Upper lobe of right lung (tissue), 1 donor: ENCODE data around the gene TGFBR1. TPM values are rescaled to one million over a fixed set of nuclear protein-coding genes. Genes with fewer than 3 reads are reported as not detected.

Source experiments
- ATAC-seq: fragments of 200-7000 bp; cut with Tn5 transposase; one replicate; pipeline ENCODE4 v1.9.1; 2020; ENCODE audit warnings: mild to moderate bottlenecking, moderate library complexity
- DNase-seq: peaks from one replicate; pipeline ENCODE4 v3.0.0-alpha.2; 2020
- H3K27ac ChIP-seq: fragments of 200-600 bp; one replicate; pipeline ENCODE4 v1.8.0; 2022
- H3K27me3 ChIP-seq: fragments of 200-600 bp; one replicate; pipeline ENCODE4 v1.8.0; 2022; ENCODE audit warnings: mild to moderate bottlenecking
- H3K36me3 ChIP-seq: fragments of 200-600 bp; one replicate; pipeline ENCODE4 v1.8.0; 2022
- H3K4me1 ChIP-seq: fragments of 200-600 bp; one replicate; pipeline ENCODE4 v1.8.0; 2022
- H3K4me3 ChIP-seq: fragments of 200-600 bp; one replicate; pipeline ENCODE4 v1.8.0; 2022; ENCODE audit warnings: mild to moderate bottlenecking
- H3K9me3 ChIP-seq: fragments of 200-600 bp; one replicate; pipeline ENCODE4 v1.8.0; 2022
- CTCF ChIP-seq: fragments of 200-600 bp; IDR thresholded peaks from one replicate; pipeline ENCODE4 v1.8.0; 2022; ENCODE audit warnings: antibody characterized with exemption
- intact Hi-C: fragments of 100-400 bp; cut with DNase I; formaldehyde crosslinking; loops from one replicate; pipeline ENCODE4 v1.11.0; 2022
- total RNA-seq: library from RNA; stranded (reverse); fragmentation: NEBNext Ultra II Directional; extraction: Animal tissue kit (Norgen Biotek cat#: 25700); gene quantifications from one replicate; pipeline ENCODE4 v1.2.1, GENCODE V29; 2021
- donor health status: DM: no; HTN: yes; CAD: no; lungs with severe emphysema.

TGFBR1 gene
- total RNA-seq, 1 donor from 2014 or later: 72.0 TPM

DNA sequence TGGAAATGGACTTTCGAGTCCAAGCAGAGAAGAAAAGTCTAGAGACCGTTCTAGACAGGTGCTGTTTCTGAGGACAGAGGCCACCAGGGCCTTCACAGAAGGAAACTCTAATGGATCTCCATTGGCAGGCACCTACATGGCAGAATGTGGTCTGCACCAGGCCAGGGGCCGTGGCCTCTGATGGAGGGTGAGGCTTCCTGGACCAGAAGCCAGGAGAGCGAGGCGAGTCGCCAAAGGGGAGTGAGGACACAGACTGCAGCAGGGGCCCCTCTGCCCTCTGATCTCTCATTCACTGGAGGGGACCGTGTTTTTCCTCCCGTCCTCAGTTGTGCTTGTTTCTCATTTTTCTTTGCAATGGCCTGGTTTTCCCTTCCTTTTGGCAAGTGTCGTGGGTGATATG, 75.7 kb downstream of the TGFBR1 start:
- peaks cover 12% of the 10 kb centered on the region for H3K4me1 ChIP-seq
- no peak for DNase-seq
- no peak overlapping the region for H3K27ac ChIP-seq
- no peak for TF ChIP-seq CTCF
- no peaks in the 10 kb centered on the region for H3K36me3 ChIP-seq
- no peak for ATAC-seq
- no peaks in the 10 kb centered on the region for H3K9me3 ChIP-seq
- H3K4me3 ChIP-seq: no peak overlapping the region
- intact Hi-C loops: no loop called here
- no peaks in the 10 kb centered on the region for H3K27me3 ChIP-seq

DNA sequence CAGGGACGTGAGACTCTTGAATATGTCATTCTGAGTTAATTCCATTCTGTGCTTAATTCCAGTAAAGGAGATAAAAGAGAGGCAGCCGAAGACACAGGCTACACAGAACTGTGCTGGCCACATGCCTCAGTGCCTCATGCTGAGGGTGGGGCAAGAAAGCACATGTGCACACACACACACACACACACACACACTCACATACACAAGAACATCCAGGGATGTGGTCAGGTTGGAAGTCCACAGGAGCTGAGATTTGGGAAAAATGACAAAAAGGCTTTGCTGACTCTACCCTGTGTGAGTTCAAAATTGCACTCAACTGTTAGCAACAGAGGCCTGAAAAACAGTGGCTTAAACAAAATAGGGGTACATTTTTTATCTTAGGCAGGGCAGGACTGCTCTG, 76.3 kb downstream of the TGFBR1 start:
- no peaks in the 10 kb centered on the region for H3K9me3 ChIP-seq
- no peak overlapping the region for H3K27ac ChIP-seq
- H3K36me3 ChIP-seq: no peaks in the 10 kb centered on the region
- DNase-seq: no peak
- no peak for TF ChIP-seq CTCF
- no peaks in the 10 kb centered on the region for H3K27me3 ChIP-seq
- ATAC-seq: no peak
- H3K4me1 ChIP-seq: peaks cover 12% of the 10 kb centered on the region
- H3K4me3 ChIP-seq: no peak overlapping the region
- intact Hi-C loops: no loop called here

GRCh38 chr9:99181621-99182020, 76.7 kb downstream of the TGFBR1 start:
- Histone ChIP-seq H3K4me1 (peaks cover 12% of the 10 kb centered on the region), H3K27ac (no peak overlapping the region), H3K9me3 (no peaks in the 10 kb centered on the region), H3K27me3 (no peaks in the 10 kb centered on the region), H3K36me3 (no peaks in the 10 kb centered on the region), H3K4me3 (no peak overlapping the region)
- ATAC-seq (no peak), DNase-seq (no peak)
- intact Hi-C loops: no loop called here
- no peak for TF ChIP-seq CTCF

DNA sequence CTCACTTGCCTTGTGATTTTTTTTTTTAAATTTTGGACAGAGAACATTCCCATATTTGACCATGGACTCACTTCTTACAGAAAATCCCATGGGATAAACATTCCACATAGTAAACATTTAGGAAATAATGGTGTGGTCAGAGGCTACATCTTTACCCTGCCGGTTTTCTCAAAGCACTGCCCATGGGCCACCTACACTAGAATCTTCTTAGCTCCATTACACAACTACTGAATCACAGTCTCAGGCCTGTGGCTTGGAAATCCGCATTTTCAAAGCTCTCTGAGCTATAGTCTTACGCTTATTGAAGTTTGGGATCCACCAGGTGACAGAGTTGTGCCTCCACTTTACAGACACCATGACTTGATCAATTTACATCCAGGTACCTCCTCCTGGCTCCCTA, 77.4 kb downstream of the TGFBR1 start:
- Histone ChIP-seq H3K27me3 (no peaks in the 10 kb centered on the region), H3K36me3 (no peaks in the 10 kb centered on the region), H3K9me3 (no peaks in the 10 kb centered on the region), H3K4me3 (no peak overlapping the region), H3K27ac (no peak overlapping the region), H3K4me1 (peaks cover 12% of the 10 kb centered on the region)
- DNase-seq (no peak), ATAC-seq (no peak)
- no peak for TF ChIP-seq CTCF
- intact Hi-C loops: no loop called here

GRCh38 chr9:99183616-99184015, 78.7 kb downstream of the TGFBR1 start:
- H3K27me3 ChIP-seq: peaks cover 4% of the 10 kb centered on the region
- no peak overlapping the region for H3K4me3 ChIP-seq
- DNase-seq: no peak
- ATAC-seq: no peak
- peaks cover 12% of the 10 kb centered on the region for H3K4me1 ChIP-seq
- no peak for TF ChIP-seq CTCF
- no peaks in the 10 kb centered on the region for H3K9me3 ChIP-seq
- no peak overlapping the region for H3K27ac ChIP-seq
- intact Hi-C loops: no loop called here
- H3K36me3 ChIP-seq: no peaks in the 10 kb centered on the region

- H3K4me3 ChIP-seq: no peak overlapping the region
- DNase-seq: no peak
- peaks cover 12% of the 10 kb centered on the region for H3K4me1 ChIP-seq
- peaks cover 9% of the 10 kb centered on the region for H3K27me3 ChIP-seq
- H3K27ac ChIP-seq: peak overlapping the region; percentile 24
- no peak for TF ChIP-seq CTCF
- peak; percentile 13 for ATAC-seq
- intact Hi-C loops: no loop called here
- H3K9me3 ChIP-seq: no peaks in the 10 kb centered on the region
- H3K36me3 ChIP-seq: no peaks in the 10 kb centered on the region
Observed at GRCh38 chr9:99184110-99184474, 79.2 kb downstream of the TGFBR1 start.
